VCaP (cell line): ENCODE data around the gene RIGI.

ENCODE experiments used
- H3K27ac ChIP-seq: fragments of 450-650 bp; 2 replicates; pipeline ENCODE4 v1.5.1; 2017
- CTCF ChIP-seq: fragments of 450-650 bp; conservative IDR thresholded peaks from 2 replicates; pipeline ENCODE4 v1.5.1; 2017; ENCODE audit warnings: mild to moderate bottlenecking, moderate library complexity

The RIGI gene

GRCh38 chr9:32483343-32483742 lies 42.7 kb downstream of the RIGI start:
- TF ChIP-seq CTCF, result no peak
- H3K27ac ChIP-seq, result no peak overlapping the region
